ENCODE data around the gene CHD1.

DNA sequence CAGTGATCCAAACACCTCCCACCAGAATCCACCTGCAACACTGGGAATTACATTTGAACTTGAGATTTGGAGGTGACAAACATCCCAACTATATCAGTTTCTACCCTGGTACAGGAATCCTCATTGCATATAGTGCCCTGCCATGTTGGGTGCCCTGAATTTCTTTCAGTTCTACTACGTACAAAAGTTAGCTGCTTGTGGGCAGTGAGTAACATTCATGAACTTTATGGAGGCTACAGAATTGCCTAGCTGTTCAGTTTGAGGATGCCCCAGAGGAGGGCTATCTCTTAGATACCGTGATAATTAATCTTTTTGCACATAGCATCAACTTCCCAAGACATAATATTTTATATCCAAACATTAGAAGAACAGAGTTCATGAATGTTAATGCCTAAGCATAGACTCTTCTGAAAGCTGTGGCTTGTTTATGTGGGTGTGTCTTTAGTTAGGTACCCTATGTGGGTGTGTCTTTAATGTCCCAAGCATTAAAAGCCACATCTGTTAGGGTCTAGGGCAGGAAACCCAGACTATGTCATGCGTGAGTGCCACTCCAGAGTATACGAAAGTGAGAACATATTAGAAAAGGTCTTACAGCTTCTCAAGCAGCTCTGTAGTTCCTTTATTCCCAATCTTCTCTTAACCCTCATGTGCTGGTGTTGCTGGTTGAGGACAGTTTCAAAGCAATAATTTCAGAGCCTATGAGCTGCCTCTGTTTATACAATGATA, 47.0 kb upstream of the CHD1 start:
- TF ChIP-seq POLR2A (IDR thresholded peaks at IDR 0.05) (no peak), EP300 (IDR thresholded peaks at IDR 0.05; ENCODE audit: low read depth) (no peak), POLR2AphosphoS5 (IDR thresholded peaks at IDR 0.05) (no peak)
- TF ChIP-seq, protein P1, sequence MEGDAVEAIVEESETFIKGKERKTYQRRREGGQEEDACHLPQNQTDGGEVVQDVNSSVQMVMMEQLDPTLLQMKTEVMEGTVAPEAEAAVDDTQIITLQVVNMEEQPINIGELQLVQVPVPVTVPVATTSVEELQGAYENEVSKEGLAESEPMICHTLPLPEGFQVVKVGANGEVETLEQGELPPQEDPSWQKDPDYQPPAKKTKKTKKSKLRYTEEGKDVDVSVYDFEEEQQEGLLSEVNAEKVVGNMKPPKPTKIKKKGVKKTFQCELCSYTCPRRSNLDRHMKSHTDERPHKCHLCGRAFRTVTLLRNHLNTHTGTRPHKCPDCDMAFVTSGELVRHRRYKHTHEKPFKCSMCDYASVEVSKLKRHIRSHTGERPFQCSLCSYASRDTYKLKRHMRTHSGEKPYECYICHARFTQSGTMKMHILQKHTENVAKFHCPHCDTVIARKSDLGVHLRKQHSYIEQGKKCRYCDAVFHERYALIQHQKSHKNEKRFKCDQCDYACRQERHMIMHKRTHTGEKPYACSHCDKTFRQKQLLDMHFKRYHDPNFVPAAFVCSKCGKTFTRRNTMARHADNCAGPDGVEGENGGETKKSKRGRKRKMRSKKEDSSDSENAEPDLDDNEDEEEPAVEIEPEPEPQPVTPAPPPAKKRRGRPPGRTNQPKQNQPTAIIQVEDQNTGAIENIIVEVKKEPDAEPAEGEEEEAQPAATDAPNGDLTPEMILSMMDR (IDR thresholded peaks at IDR 0.05) = no peak

Data from transverse colon (tissue), 4 donors.